Measurements from ENCODE around the gene DCST1.

Gene DCST1

DNA sequence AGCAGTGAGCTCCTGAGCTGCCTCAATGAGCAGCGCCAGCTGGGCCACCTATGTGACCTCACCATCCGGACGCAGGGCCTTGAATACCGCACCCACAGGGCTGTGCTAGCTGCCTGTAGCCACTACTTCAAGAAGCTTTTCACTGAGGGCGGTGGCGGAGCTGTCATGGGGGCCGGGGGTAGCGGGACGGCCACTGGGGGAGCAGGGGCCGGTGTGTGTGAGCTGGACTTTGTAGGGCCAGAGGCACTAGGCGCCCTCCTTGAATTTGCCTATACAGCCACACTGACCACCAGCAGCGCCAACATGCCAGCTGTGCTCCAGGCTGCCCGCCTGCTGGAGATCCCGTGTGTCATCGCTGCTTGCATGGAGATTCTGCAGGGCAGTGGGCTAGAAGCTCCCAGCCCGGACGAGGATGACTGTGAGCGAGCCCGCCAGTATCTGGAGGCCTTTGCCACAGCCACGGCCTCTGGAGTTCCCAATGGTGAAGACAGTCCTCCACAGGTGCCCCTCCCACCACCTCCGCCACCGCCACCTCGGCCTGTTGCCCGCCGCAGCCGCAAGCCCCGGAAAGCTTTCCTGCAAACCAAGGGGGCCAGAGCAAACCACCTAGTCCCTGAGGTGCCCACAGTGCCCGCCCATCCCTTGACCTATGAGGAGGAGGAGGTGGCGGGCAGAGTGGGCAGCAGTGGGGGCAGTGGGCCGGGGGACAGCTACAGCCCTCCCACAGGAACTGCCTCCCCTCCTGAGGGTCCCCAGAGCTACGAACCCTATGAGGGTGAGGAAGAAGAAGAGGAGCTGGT is 18.7 kb upstream of the DCST1 start:
- no peak for DNase-seq (ENCODE audit: low spot score)

DNA sequence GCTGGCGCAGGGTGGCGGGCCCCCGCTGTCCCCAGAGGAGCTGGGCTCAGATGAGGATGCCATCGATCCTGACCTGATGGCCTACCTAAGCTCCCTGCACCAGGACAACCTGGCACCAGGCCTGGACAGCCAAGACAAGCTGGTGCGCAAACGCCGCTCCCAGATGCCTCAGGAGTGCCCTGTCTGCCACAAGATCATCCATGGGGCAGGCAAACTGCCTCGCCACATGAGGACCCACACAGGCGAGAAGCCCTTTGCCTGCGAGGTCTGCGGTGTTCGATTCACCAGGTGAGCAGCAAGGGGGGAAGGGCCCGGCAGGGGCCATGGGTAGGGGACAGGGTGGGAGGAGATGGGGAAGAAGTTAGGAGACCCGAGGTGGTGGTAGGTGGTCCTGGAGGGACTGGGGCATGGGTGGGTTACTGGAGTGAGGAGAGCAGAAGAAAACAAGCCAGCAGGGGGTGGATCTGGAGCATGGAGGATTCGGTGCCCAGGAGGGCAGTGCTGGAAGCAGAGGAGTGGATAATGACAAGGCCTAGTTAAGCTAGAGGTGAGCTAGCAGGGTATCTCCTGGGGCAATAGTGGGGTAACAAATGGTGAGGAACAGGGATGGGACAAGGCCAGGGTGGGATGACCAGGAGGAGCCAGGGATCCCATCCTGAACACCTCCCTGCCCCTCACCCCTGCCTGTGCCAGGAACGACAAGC is 17.9 kb upstream of the DCST1 start:
- no peak for DNase-seq (ENCODE audit: low spot score)

DNA sequence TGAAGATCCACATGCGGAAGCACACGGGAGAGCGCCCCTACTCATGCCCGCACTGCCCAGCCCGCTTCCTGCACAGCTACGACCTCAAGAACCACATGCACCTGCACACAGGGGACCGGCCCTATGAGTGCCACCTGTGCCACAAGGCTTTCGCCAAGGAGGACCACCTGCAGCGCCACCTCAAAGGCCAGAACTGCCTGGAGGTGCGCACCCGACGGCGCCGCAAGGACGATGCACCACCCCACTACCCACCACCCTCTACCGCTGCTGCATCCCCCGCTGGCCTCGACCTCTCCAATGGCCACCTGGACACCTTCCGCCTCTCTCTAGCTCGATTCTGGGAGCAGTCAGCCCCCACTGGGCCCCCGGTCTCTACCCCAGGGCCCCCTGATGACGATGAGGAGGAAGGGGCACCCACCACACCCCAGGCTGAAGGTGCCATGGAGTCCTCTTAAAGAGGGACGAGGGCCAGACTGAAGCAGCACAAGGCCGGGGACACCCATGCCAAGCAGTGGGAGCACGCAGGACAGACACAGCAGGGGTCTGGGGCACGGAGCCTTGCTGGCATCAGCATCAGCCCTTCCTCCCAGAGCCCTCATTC is 17.3 kb upstream of the DCST1 start:
- no peak for DNase-seq (ENCODE audit: low spot score)

DNA sequence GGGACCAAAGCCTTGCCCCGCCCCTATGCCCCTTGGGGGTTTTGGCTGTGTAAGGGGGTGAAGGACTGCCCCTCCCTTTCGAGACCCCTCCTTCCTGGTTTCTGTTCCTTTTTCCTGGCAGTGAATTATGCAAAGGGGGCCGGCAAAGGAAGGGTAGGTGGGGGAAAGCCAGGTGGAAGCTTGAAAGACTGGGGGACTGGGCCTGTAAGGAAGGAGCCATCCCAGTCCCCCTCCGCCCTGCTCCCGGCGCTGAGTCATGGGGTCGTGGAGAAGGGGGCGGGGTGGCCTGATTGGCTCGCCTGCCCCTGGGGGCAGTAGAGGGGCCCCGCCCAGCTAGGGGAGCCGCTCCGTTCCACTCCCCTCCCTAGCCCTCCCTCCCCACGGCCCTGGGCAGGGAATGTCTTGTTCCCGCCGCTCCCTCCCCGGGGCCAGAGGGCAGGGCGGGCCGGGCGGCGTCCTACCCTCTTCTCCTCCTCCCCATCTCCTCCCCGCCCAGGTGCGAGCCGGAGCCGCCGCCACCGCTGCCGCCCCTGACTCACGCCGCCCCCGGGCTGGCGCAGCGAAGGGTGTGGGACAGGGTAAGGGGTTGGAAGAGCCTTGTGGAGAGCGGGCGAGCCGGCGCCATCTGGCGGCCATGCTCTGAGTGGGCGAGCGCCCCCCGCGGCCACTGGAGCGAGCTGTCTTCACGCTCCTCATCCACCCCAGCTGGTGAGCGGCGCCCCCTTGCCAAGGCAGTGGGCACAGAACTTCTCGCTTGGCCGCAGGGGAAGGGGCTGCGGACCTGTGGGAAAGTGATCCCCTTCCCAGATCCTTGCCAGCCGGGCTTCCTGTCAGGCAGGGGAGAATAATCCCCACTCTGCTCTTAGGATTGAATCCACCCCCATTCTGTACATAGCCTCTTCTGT is 16.3 kb upstream of the DCST1 start:
- peak; percentile 92 for DNase-seq (ENCODE audit: low spot score)

DNA sequence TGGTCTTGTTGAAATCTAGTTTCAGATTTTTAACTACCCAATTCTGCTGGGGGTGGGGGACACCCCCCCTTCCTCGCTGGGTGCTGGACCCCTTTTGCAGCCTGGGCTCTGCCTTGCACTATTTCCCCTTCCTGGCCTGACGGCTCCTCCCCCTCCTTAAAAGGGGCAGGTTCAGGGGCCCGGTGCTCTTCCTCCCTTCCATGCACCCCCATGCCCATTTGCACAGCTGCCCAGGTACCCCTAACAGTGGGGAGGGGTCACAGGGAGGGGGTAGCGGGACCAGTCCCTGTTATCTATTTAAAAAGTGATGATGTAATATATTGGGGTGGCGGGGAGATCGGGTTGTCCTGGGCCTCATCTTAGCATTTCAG is 15.7 kb upstream of the DCST1 start:
- DNase-seq (ENCODE audit: low spot score), result no peak

DNA sequence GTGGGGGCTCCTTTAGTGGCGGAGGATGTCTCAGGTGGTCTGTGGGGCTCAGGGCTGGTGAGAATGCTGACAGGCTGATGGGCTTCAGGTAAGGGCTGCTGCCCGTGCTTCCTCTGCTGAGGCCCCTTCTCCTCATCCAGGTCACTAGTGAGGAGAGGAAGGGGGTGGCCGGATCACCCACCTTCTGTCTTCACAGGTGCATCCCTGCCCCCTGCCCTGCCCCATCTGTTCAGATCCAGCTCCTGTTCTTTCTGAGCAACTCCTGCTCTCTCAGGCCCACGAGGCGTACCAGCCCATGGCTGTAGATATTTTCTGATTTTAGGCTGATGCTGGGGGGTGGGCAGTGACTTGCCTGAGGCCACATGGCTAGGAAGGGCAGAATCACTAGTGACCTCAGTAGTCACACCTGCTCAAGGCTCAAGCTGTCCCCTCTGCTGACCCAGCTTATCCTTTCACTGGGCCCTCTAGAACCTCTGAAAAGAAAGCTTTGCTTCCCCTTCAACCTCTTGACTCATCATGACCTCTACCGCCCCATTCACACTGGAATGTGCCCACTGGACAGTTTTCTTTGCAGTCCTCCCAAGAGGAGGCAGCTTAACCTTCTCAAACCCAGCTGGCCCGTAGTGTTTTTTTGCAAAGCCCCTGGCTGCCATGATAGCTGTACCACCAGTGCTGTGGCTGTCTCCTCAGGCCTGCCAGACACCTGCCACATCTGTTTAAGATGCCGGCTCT is 14.8 kb upstream of the DCST1 start:
- DNase-seq (ENCODE audit: low spot score), result no peak

DNA sequence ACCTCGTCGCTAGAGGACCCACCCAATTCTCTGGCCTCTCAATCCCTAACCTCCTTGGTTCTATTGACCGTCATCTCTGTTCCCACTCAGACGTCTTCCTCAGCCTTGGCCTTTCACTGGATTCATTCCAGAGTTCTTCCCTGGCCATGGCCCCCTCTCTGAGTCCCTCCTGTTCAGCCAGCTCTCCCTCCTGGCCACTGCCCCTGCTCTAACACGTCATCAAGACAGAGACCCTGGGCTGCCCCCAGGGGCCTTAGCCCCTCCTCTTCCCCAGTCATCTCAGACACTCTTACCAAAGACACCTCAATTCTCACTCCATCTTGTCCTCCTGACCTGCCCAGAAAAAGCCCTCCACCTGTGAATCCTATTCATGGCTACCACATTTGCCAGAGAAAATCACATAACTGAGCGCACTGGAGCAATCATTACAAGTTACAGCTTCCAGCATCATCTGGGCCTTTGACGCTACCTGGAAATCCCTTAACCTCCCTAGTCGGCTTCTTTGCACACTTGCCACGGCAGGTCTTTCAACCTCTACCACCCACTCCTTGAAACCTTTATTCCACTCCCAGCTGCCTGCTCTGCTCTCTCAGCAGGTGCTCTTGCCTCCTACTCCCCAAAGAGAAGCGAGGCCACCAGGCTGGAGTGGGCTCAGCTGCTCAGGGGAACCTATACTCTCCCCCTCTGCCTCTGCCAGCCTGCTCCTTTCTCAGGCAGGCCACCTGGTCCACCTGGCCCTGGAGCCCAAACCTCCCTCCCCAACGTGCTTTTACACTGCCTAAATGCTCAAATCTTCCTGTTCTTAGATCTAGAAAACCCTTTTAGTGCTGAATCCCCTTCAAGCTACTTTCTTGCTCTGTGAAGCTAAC is 14.0 kb upstream of the DCST1 start:
- no peak for DNase-seq (ENCODE audit: low spot score)

DNA sequence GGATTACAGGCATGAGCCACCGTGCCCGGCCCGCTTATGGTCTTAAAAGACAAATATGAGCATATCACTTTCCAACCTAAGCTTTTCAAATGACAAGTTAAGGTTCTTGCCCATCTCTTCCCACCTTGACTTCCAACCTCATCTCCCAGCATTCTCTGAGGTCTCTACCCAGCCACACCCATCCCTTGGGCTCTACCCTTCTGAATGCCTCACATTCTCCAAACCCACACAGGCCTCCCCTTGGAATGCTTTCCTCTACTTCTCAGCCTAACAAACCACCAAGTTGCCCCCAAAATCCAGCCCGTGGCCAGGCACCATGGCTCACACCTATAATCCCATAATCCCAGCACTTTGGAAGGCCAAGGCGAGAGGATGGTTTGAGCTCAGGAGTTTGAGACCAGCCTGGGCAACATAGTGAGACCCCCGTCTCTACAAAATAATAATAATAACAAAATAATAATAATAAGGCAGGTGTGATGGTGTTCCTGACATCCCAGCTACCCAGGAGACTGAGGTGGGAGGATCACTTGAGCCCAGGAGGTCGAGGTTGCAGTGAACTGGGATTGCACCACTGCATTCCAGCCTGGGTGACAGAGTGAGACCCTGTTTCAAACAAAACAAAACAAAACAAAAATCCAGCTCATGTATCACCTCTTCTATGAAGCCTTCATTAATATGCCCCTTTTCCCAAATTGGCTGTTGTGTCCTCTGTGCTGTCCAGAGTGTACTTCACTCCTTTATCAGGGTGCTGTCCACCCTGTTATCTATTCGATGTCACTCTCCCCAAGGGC is 11.3 kb upstream of the DCST1 start:
- DNase-seq (ENCODE audit: low spot score), result peak; percentile 40

DNA sequence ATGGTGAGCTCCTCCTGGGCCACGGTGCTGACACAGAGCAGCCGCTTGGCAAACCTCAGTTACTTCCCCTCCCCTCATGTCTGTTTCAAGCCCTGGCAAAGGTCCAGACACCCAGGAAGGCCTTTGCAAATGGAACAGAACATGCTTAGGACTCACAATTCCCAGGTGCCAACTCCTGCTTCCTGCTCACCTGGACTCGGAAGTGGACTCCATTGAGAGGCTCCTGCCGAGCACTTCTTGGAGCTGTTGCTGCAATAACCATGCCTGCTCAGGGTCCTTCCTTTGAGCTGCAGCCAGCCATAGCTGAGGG is 10.7 kb upstream of the DCST1 start:
- DNase-seq (ENCODE audit: low spot score), result no peak

DNA sequence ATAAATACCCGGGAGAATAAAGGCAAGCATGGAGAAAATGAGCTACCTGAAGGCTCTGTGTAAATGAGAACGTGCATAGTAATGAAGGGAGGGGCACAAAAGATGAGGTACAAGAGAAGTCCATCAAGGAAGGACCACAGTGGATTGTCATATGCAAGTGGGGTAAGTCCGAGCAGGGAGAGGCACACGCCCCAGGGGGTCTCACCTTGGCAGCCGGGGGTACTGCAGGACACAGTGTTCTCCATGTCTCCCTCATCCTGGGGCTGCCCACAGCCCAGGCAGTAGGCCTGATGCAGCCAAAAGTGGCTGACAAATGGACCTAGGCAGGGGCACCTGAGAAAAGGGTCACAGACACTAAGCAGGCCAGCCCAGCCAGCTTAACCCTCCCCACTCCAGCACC is 10.0 kb upstream of the DCST1 start:
- DNase-seq (ENCODE audit: low spot score), result no peak

DNA sequence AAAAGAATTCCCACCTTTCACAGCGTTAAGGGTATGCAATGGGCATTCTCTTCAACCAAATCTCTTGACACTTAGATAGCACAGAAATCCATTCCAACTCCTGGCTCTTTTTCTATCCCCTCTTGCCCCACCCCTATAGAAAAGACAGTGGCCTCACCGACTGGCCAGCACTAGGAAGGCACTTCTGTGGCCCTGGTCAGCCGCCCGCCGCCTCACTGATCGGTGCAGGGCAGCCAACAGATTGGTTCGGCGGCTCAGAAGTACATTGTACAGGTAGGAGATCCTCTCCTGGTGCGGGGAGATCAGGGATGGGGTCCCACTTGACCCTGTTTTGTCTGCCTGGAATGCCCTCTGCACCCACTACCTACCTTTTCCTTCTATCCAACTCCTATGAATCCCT is 9.3 kb upstream of the DCST1 start:
- DNase-seq (ENCODE audit: low spot score), result no peak

DNA sequence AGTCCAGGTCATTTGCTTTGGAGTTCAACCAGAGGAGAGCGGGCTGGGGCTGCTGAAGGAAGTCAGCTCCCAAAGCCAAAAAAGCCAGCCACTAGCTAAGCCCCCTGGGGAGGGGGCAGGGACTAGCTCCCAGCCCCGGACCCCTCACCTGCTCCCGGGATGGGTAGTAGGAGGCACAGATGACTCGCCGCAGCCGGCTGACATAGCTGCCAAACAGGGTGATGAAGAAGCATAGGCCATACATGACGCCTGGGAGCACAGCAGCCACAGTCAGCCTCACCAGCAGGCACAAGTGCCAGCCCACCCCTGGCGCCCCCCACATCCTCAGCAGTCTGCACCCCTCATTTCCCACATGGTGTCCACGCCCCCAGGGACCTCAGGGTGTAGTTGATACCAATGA is 7.5 kb upstream of the DCST1 start:
- DNase-seq (ENCODE audit: low spot score), result no peak

DNA sequence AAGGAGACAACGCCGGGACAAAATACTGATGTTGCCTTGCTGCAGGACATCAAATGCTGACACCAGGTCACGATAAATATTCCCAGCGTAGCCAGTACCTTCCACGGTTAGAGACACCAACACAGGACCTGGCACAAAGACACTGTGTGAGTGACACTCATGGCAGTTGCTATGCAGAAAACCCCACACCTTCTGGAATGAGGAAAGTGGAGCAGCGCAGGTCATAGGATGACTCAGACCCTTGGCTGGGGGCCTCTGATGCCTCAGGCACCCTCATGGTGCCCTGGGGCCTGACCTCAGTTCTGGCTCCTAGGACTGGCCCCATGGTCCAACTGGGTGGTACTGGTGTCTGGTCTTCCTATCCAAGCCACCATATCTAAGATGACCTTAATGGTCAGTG is 7.0 kb upstream of the DCST1 start:
- no peak for DNase-seq (ENCODE audit: low spot score)

DNA sequence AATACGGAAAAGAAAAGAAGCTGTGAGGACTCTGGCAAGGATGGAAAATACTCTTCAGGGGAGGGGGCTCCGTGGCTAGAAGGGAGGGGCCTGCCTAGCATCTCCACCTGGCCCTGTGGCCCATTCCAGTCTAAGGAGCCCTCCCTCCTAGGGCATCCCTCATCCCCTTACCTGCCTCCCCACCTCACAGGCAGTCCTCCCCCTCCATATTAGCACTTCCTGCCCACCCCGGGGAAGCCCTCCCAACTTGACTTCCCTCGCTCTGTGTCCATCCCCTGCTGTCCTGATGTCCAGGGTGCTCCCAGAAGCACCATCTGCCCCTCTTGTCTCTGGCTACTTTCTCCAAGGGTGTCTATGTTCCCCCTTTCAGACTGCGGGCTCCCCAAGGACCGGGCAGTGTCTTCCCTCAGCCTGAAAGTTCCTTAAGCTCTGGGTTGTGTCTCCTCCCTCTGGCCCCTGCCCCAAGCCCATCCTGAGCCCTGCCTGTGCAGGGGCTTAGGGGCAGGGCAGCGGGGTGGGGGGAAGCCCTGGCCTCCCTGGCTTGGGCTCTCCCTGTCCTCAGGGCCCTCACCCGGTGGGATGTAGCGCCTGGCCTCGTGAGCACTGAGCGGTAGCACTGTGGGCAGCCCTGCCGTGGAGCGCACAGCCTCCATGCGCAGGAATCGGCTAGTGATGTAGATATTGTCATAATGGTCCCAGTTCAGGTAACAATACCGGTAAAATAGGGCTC is 3.9 kb upstream of the DCST1 start:
- DNase-seq (ENCODE audit: low spot score), result no peak

DNA sequence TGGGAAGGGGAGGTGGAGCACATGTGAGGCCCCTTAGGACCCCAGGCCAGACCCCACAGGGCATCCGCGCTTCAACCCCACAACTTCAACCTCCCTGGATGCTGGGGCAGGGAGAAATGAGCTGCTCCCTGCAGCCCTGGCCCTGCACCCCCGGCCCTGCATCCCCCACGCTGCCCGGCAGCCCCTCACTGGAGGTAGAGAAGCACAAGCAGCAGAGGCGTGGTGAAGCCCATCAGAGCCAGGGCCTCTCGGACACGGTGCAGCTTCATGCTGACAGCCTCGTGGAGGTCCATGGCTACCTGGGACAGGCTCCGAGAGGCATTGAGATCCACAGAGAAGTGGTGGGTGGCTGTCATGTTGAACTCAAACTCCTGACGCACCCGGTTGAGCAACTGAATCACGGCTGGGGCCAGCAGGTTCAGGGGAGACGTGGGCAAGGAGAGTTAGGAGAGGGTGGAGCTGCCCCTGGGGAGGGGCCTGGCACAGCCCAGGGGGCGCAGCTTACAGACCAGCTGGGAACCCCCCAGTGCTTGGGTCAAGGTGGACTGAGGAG is 3.3 kb upstream of the DCST1 start:
- no peak for DNase-seq (ENCODE audit: low spot score)

DNA sequence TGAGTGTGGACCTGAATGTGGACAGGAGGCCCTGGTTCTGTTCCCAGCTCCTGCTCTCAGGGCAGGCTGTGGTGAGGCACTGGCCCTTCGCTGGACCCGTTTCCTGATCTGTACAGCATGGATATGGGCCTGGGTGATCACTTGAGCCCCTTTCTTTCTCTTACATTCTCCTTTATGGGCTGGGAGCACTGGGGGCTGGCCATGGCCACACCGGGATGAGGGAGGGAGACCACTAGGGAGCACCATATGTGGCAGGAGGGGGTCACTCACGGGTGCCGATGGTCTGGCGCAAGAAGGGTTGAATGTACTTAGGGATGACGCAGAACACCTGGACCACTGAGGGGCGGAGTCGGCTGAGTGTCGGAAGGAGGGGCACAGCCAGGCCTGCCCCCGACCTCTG is 2.7 kb upstream of the DCST1 start:
- DNase-seq (ENCODE audit: low spot score), result no peak

DNA sequence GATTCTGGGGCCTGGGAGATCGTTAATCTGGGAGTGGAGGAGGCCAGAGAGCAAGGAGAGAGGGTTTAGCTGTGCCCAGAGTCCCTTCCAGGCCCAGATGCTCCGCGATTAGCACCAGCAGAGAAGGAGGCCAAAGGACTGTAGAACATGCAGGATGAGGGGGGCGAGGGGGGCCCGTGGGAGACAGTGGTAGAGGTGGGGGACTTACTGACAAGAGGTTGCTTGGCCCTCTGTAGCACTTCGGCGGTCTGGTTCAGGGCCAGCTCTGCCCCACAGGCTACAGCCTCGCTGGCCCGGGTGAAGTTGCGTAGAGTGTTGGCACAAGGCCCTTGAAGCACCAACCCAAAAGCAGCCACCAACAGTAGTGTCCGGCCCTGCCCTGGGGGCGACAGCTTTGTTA is 738 bp upstream of the DCST1 start:
- no peak for DNase-seq (ENCODE audit: low spot score)

DNA sequence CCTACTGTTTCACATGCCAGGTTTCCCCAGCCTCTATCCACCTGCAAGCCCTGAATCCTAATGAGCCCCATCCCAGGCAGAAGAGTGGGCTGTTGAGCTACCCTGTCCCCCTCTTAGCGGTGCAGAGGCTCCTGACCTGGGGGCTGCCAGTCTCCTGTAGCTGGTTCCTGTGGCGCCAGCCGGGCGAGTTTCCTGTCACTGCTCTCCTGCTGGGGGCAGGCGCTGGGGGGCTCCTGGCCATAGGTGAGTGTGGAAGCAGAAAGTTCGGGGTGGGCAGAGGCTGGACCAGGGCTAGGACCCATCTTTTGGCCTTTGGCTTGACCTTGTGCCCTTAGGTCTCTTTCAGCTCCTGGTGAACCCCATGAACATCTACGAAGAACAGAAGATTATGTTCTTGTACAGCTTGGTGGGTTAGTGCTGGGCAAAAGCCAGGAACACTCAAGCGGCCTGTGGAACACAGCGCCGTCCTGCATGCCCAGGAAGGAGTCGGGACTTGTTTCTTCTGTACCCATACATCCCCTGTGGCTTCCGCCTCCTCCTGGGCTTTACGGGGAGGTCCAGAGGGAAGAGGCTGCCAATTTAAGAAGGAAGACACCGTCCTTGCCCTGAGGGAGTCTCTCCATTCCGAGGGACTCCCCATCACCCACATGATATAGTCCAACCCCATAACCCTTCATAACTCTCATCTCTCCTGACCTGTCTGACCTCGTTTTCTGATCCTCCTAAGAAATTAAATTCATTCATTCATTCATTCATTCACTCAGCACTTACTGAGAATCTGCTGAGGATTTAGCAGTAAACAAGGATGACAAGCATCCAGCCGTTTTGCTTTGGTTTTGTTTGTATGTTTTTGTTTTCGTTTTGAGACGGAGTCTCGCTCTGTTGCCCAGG is 939 bp downstream of the DCST1 start:
- DNase-seq (ENCODE audit: low spot score), result no peak

Measured in SW480 (cell line).